ENCODE data around the gene OSBPL6. TPM values are rescaled to one million over a fixed set of nuclear protein-coding genes. Genes with fewer than 3 reads are reported as not detected.
"Not testable (repeated sequence)": the region's sequence is repeated elsewhere in the genome, so short reads cannot be mapped to it uniquely, and the experiment has no call there.

Gene OSBPL6
- total RNA-seq, 2 experiments from 2014 or later = 3.1 to 3.7 TPM

- Mint-ChIP-seq H3K36me3 (no peaks in the 10 kb centered on the region), H3K9me3 (no peaks in the 10 kb centered on the region), H3K4me3 (no peak overlapping the region), H3K27me3 (peaks cover 8% of the 10 kb centered on the region), H3K27ac (no peak overlapping the region), H3K4me1 (peaks cover 3% of the 10 kb centered on the region)
- DNase-seq = no peak
Observed at GRCh38 chr2:178385595-178386148, 191.4 kb downstream of the OSBPL6 start.

GRCh38 chr2:178386986-178387597 lies 192.8 kb downstream of the OSBPL6 start:
- peaks cover 3% of the 10 kb centered on the region for H3K4me1 Mint-ChIP-seq
- no peaks in the 10 kb centered on the region for H3K36me3 Mint-ChIP-seq
- H3K27me3 Mint-ChIP-seq = peaks cover 4% of the 10 kb centered on the region
- no peak overlapping the region for H3K27ac Mint-ChIP-seq
- H3K4me3 Mint-ChIP-seq = no peak overlapping the region
- DNase-seq = no peak
- no peaks in the 10 kb centered on the region for H3K9me3 Mint-ChIP-seq

DNA sequence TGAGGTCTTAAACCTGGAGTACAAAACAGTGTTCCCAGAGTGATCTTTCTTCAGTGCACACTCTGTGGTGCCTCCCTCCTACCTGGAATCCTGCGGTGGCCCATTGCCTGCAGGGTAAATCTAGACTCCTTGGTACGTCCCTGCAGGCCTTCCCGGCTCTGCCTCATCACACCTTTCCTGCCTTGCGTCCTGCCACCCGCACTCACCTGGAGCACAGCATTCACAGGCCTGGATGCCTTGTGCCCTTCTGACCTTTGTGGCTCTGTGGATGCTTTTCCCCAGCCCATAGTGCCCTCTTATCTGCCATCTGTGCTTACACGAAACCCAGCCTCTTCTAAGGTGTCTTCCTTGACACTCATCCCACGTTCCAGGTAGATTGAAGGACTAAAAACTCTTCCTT lies 194.0 kb downstream of the OSBPL6 start:
- Mint-ChIP-seq H3K36me3 (no peaks in the 10 kb centered on the region), H3K9me3 (no peaks in the 10 kb centered on the region), H3K27ac (no peak overlapping the region), H3K4me1 (peaks cover 3% of the 10 kb centered on the region), H3K4me3 (no peak overlapping the region), H3K27me3 (no peaks in the 10 kb centered on the region)
- no peak for DNase-seq

DNA sequence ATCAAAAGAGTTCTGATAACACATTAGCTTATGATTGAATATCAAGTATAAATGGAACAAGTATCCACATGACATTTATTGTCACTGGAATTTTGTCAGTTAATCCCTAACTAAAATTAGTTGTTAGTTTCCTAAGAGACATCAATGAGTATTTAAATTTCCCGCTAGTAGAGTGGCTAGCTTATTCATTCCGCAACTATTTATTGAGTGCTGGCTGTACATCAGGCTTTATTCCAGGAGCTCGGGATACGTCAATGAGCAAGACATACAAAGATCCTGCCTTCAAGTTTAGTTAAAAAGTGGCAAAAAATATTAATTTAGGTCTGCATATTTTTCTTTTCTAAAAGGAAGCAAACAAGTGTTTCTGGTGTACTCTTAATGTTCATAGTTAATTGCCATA lies 197.4 kb downstream of the OSBPL6 start:
- DNase-seq = no peak

DNA sequence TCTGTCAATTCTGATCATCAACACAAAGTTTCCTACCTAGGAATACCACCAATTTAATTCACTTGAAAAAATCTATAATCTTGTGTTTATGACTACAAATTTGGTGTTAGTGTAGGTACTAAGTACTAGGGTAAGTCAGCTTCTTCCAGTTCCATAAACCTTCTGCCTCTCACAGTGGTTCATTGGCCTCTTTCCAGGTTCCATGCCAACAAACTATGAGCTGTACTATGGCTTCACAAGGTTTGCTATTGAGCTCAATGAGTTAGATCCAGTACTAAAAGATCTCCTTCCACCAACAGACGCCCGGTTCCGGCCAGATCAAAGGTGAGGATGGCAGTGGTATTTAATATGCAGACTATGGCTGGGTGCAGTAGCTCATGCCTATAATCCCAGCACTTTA lies 197.9 kb downstream of the OSBPL6 start:
- no peaks in the 10 kb centered on the region for H3K27me3 Mint-ChIP-seq
- no peak for DNase-seq
- H3K4me3 Mint-ChIP-seq = no peak overlapping the region
- no peaks in the 10 kb centered on the region for H3K9me3 Mint-ChIP-seq
- H3K4me1 Mint-ChIP-seq = peaks cover under 1% of the 10 kb centered on the region
- no peak overlapping the region for H3K27ac Mint-ChIP-seq
- H3K36me3 Mint-ChIP-seq = no peaks in the 10 kb centered on the region

More for the DNA sequence above, 197.4 kb downstream of the OSBPL6 start:
- Mint-ChIP-seq H3K27ac (no peak overlapping the region), H3K36me3 (no peaks in the 10 kb centered on the region), H3K4me1 (peaks cover 3% of the 10 kb centered on the region), H3K27me3 (no peaks in the 10 kb centered on the region), H3K4me3 (no peak overlapping the region), H3K9me3 (no peaks in the 10 kb centered on the region)

- Mint-ChIP-seq H3K27ac (no peak overlapping the region), H3K36me3 (no peaks in the 10 kb centered on the region), H3K9me3 (no peaks in the 10 kb centered on the region), H3K27me3 (no peaks in the 10 kb centered on the region), H3K4me1 (no peaks in the 10 kb centered on the region), H3K4me3 (no peak overlapping the region)
- no peak for DNase-seq
Observed at GRCh38 chr2:178394859-178395258, 200.5 kb downstream of the OSBPL6 start.

- Mint-ChIP-seq H3K36me3 (no peaks in the 10 kb centered on the region), H3K4me1 (no peaks in the 10 kb centered on the region), H3K9me3 (no peaks in the 10 kb centered on the region), H3K27me3 (no peaks in the 10 kb centered on the region), H3K4me3 (no peak overlapping the region), H3K27ac (no peak overlapping the region)
- no peak for DNase-seq
Observed at GRCh38 chr2:178395295-178395694, 201.0 kb downstream of the OSBPL6 start.

DNA sequence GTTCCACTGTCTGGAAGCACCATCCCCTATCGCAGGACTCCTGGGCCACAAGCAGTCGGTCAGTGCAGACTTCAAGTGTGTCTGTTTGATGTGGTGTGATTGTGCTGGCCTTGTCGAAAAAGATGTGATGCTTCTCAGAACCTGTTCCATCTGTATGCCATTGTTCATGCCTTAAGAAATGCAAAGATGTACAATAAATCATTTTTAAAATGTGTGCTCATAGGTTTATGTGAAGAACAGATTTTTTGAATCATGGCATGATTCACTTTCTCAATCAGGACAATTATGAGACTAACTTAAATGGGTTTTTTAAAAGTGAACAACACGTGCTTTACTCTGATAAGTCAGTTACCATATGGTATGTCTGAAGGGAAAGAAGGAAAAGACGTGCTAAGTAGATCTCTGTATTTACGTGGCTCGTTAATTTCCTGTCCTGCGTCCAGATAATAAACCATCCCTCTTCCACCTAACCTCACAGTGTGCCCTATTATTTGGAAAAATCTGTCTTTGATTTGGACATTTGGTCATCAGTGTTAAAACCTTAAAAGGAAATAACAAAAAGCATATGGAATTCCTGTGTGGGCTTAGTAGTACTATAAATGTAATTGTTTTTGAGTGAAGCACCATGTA lies 201.7 kb downstream of the OSBPL6 start:
- DNase-seq = no peak
- Mint-ChIP-seq H3K9me3 (no peaks in the 10 kb centered on the region), H3K4me3 (no peak overlapping the region), H3K36me3 (no peaks in the 10 kb centered on the region), H3K27ac (no peak overlapping the region), H3K4me1 (no peaks in the 10 kb centered on the region), H3K27me3 (no peaks in the 10 kb centered on the region)

DNA sequence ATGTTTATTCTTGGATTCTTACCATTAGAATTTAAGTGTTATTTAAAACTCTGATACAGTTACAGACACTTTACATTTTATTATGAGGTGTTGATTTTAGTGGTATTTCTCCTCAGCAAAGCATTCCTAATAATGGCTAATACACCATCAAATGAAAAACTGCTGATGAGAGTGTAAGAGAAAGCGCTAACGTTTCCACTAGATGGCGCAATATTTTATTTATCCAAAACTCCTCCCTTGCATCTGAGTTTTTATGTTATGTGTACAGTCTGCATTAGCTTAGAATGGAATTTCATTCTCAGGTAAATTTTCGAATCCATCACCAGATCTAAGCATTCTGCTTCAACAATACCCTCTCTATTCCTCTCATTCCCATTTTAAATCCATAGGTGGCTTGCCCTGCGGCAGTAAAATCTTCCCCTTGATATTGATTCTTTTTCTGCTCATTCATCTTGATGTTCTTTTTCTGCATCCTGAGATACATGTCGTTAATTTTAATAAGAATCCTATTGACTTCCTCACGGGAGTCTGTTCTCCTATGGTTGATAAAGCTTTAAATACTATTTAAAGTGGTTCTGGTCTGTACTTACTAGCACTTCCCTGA lies 202.8 kb downstream of the OSBPL6 start:
- no peak overlapping the region for H3K27ac Mint-ChIP-seq
- no peaks in the 10 kb centered on the region for H3K4me1 Mint-ChIP-seq
- H3K4me3 Mint-ChIP-seq = no peak overlapping the region
- H3K36me3 Mint-ChIP-seq = no peaks in the 10 kb centered on the region
- no peaks in the 10 kb centered on the region for H3K9me3 Mint-ChIP-seq
- DNase-seq = no peak
- no peaks in the 10 kb centered on the region for H3K27me3 Mint-ChIP-seq

DNA sequence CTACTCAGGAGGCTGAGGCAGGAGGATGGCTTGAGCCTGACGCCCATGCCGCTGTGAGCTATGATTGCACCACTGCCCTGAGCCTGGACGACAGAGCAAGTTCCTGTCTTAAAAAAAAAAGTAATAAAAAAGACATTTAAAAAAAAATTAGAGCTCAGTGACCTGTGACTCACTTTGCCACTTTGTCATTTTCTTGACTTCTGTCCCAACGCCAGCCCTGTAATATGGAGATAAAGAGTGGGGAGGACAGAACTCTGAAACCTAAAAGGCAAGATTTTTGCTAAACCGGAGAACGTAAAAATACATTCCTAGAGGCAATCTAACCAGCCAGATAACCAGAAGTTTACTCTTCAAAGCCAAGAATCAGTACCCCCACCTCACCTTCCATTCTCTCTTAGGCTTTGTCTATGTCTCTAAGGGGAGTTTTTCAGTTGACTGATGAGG lies 207.7 kb downstream of the OSBPL6 start:
- Mint-ChIP-seq H3K4me1 (peaks cover 8% of the 10 kb centered on the region), H3K9me3 (no peaks in the 10 kb centered on the region), H3K36me3 (no peaks in the 10 kb centered on the region), H3K27me3 (peaks cover 3% of the 10 kb centered on the region), H3K4me3 (no peak overlapping the region), H3K27ac (no peak overlapping the region)
- no peak for DNase-seq

GRCh38 chr2:178403671-178404306 lies 209.5 kb downstream of the OSBPL6 start:
- no peak overlapping the region for H3K27ac Mint-ChIP-seq
- peaks cover 3% of the 10 kb centered on the region for H3K27me3 Mint-ChIP-seq
- no peaks in the 10 kb centered on the region for H3K36me3 Mint-ChIP-seq
- H3K9me3 Mint-ChIP-seq = no peaks in the 10 kb centered on the region
- H3K4me3 Mint-ChIP-seq = no peak overlapping the region
- DNase-seq = no peak
- peaks cover 8% of the 10 kb centered on the region for H3K4me1 Mint-ChIP-seq

- peaks cover 8% of the 10 kb centered on the region for H3K4me1 Mint-ChIP-seq
- H3K9me3 Mint-ChIP-seq = no peaks in the 10 kb centered on the region
- H3K27ac Mint-ChIP-seq = no peak overlapping the region
- no peak overlapping the region for H3K4me3 Mint-ChIP-seq
- DNase-seq = no peak
- no peaks in the 10 kb centered on the region for H3K36me3 Mint-ChIP-seq
- H3K27me3 Mint-ChIP-seq = peaks cover 3% of the 10 kb centered on the region
Observed at GRCh38 chr2:178404368-178404767, 210.1 kb downstream of the OSBPL6 start.

- DNase-seq = no peak
- no peak overlapping the region for H3K27ac Mint-ChIP-seq
- H3K36me3 Mint-ChIP-seq = no peaks in the 10 kb centered on the region
- H3K9me3 Mint-ChIP-seq = no peaks in the 10 kb centered on the region
- peaks cover 3% of the 10 kb centered on the region for H3K4me1 Mint-ChIP-seq
- H3K4me3 Mint-ChIP-seq = no peak overlapping the region
- H3K27me3 Mint-ChIP-seq = no peaks in the 10 kb centered on the region
Observed at GRCh38 chr2:178409261-178409660, 214.9 kb downstream of the OSBPL6 start.

DNA sequence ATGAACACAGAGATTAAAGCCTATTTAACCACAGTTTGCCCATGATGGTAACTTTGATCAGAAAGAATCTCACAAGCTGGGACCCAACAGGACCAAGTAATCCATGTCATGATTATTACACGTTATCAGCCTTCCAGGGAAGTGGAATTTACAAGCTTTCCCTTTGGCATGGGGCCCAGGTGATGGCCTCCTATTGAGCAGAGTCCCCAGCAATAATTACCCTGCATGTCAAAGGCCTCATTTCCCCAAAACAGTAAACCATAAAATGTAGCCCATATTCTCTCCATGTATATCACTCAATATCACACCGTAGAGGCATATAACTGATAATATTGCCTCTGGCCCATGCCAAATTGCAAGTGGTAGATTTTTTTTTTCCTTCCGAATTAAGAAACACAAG lies 217.7 kb downstream of the OSBPL6 start:
- no peaks in the 10 kb centered on the region for H3K27me3 Mint-ChIP-seq
- no peak overlapping the region for H3K4me3 Mint-ChIP-seq
- H3K4me1 Mint-ChIP-seq = peaks cover 9% of the 10 kb centered on the region
- peaks cover 5% of the 10 kb centered on the region for H3K36me3 Mint-ChIP-seq
- DNase-seq = no peak
- no peak overlapping the region for H3K27ac Mint-ChIP-seq
- H3K9me3 Mint-ChIP-seq = no peaks in the 10 kb centered on the region

- H3K36me3 Mint-ChIP-seq, H3K9me3 Mint-ChIP-seq, H3K4me1 Mint-ChIP-seq, H3K4me3 Mint-ChIP-seq, DNase-seq, H3K27ac Mint-ChIP-seq, H3K27me3 Mint-ChIP-seq: not testable (repeated sequence)
Observed at GRCh38 chr2:178412453-178412852, 218.1 kb downstream of the OSBPL6 start.

All from activated naive CD8-positive, alpha-beta T cell treated with anti-CD3 and anti-CD28 coated beads for 36 hours (primary cell).